ENCODE data around the gene GRAMD1B. TPM values are rescaled to one million over a fixed set of nuclear protein-coding genes. Genes with fewer than 3 reads are reported as not detected.

GRAMD1B gene
- total and polyA plus RNA-seq, 2 donors (not counting 1 experiment from before 2014, with no cell fraction given) = 0.83 to 1.5 TPM

DNA sequence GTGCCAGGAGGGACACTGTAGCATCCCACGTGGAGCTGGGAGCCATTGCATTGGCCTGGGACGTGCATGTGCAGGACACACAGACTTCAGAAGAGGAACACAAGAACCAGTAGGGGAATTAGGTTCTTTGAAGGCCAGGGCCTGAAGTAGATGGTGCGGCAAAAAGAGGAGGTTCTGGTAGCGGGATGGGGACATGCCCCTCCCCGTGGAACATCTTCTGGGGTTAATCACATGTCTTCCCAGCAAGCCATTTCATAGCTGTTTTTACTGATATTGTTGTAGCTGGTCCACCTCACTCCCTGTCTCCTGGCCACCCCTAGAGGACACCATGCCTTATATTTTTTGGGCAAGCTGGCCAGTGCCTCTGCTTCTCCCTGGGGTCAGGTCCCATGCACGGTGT is 150.1 kb downstream of the GRAMD1B start:
- no peak for TF ChIP-seq EZH2 (IDR thresholded peaks at IDR 0.05; ENCODE audit: low read length, missing control alignments)
- TF ChIP-seq, protein P1, sequence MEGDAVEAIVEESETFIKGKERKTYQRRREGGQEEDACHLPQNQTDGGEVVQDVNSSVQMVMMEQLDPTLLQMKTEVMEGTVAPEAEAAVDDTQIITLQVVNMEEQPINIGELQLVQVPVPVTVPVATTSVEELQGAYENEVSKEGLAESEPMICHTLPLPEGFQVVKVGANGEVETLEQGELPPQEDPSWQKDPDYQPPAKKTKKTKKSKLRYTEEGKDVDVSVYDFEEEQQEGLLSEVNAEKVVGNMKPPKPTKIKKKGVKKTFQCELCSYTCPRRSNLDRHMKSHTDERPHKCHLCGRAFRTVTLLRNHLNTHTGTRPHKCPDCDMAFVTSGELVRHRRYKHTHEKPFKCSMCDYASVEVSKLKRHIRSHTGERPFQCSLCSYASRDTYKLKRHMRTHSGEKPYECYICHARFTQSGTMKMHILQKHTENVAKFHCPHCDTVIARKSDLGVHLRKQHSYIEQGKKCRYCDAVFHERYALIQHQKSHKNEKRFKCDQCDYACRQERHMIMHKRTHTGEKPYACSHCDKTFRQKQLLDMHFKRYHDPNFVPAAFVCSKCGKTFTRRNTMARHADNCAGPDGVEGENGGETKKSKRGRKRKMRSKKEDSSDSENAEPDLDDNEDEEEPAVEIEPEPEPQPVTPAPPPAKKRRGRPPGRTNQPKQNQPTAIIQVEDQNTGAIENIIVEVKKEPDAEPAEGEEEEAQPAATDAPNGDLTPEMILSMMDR (conservative IDR thresholded peaks at IDR 0.05 in 1 of 2, IDR thresholded peaks at IDR 0.05 in 1 of 2; ENCODE audit: low read depth in 1 of 2, low read length in 2 of 2) = no peak
- no peaks in the 10 kb centered on the region for H3K79me2 ChIP-seq (ENCODE audit: control insufficient read depth, insufficient read depth, low read length)
- no peak for DNase-seq (ENCODE audit: low read depth in 2 of 2)
- no peaks in the 10 kb centered on the region for H3K4me1 ChIP-seq (ENCODE audit: control insufficient read depth, extremely low read depth, insufficient read depth, low read length)
- H3K4me3 ChIP-seq (replicated peaks in 1 of 4; ENCODE audit: control extremely low read depth in 1 of 4, insufficient read depth in 1 of 4, low read depth in 3 of 4, low read length in 4 of 4) = no peak overlapping the region
- H3K27ac ChIP-seq (ENCODE audit: insufficient read depth, low read length) = no peak overlapping the region
- no peaks in the 10 kb centered on the region for H3K36me3 ChIP-seq (ENCODE audit: control insufficient read depth, insufficient read depth, low read length)
- no peaks in the 10 kb centered on the region for H4K20me1 ChIP-seq (ENCODE audit: control insufficient read depth, extremely low read depth, insufficient read depth, low read length)
- H3K27me3 ChIP-seq (ENCODE audit: control insufficient read depth, insufficient read depth, low read length) = no peaks in the 10 kb centered on the region
- H2AFZ ChIP-seq (ENCODE audit: low read length) = no peak overlapping the region
- no peak overlapping the region for H3K9ac ChIP-seq (ENCODE audit: insufficient read depth, low read length)
- H3K9me3 ChIP-seq (ENCODE audit: control insufficient read depth, insufficient read depth, low read depth, low read length) = no peaks in the 10 kb centered on the region
- H3K4me2 ChIP-seq (ENCODE audit: extremely low read depth, insufficient read depth, low read length) = no peak overlapping the region

DNA sequence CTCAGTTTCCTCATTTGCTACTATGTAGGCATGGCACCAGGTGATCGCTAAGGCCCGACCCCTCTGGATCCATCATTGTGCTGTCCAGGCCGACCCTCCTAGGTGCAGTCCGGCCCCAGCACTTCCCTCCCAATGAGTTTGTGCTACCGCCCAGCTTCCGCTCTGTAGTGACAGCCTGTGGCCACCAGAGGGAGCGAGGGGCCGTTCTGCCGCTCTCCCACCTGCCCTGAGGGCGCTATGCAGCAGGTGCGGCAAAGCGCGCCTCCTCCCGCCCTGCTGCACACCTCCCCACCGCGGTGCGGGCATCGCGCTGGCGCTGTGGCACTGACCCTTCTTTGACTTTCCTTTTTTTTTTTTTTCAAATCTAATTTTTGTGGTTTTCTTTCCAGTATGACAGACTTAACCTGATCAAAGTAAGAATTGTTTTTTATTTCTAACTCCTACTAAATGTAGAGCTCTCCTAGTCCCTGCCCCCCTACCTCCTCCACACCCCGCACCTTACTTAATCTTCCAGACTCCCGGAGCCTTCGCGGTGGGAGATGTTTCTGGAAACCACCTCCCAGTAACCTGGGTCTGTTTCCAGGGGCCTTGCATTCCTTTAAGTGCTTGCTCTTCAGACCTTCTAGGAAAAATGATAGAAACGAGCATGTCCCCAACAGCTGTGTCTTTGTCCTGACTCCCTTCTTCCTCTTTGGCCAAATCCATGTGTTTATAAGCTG is 150.6 kb downstream of the GRAMD1B start:
- Histone ChIP-seq H3K9me3 (ENCODE audit: control insufficient read depth, insufficient read depth, low read depth, low read length) (no peaks in the 10 kb centered on the region), H4K20me1 (ENCODE audit: control insufficient read depth, extremely low read depth, insufficient read depth, low read length) (no peaks in the 10 kb centered on the region), H3K4me1 (ENCODE audit: control insufficient read depth, extremely low read depth, insufficient read depth, low read length) (no peaks in the 10 kb centered on the region), H2AFZ (ENCODE audit: low read length) (no peak overlapping the region), H3K4me2 (ENCODE audit: extremely low read depth, insufficient read depth, low read length) (no peak overlapping the region), H3K9ac (ENCODE audit: insufficient read depth, low read length) (no peak overlapping the region), H3K79me2 (ENCODE audit: control insufficient read depth, insufficient read depth, low read length) (no peaks in the 10 kb centered on the region), H3K27me3 (ENCODE audit: control insufficient read depth, insufficient read depth, low read length) (no peaks in the 10 kb centered on the region), H3K36me3 (ENCODE audit: control insufficient read depth, insufficient read depth, low read length) (no peaks in the 10 kb centered on the region), H3K27ac (ENCODE audit: insufficient read depth, low read length) (no peak overlapping the region), H3K4me3 (replicated peaks in 1 of 4; ENCODE audit: control extremely low read depth in 1 of 4, insufficient read depth in 1 of 4, low read depth in 3 of 4, low read length in 4 of 4) (no peak overlapping the region)
- DNase-seq (ENCODE audit: low read depth in 2 of 2) = peak; percentile 10 to 26
- no peak for TF ChIP-seq EZH2 (IDR thresholded peaks at IDR 0.05; ENCODE audit: low read length, missing control alignments)
- TF ChIP-seq, protein P1 (conservative IDR thresholded peaks at IDR 0.05 in 1 of 2, IDR thresholded peaks at IDR 0.05 in 1 of 2; ENCODE audit: low read depth in 1 of 2, low read length in 2 of 2) = peak; percentile 90 to 92

- no peak for DNase-seq (ENCODE audit: low read depth in 2 of 2)
- Histone ChIP-seq H3K9ac (ENCODE audit: insufficient read depth, low read length) (no peak overlapping the region), H3K27ac (ENCODE audit: insufficient read depth, low read length) (no peak overlapping the region), H3K4me2 (ENCODE audit: extremely low read depth, insufficient read depth, low read length) (no peak overlapping the region), H3K9me3 (ENCODE audit: control insufficient read depth, insufficient read depth, low read depth, low read length) (no peaks in the 10 kb centered on the region), H2AFZ (ENCODE audit: low read length) (no peak overlapping the region), H3K79me2 (ENCODE audit: control insufficient read depth, insufficient read depth, low read length) (no peaks in the 10 kb centered on the region), H3K27me3 (ENCODE audit: control insufficient read depth, insufficient read depth, low read length) (no peaks in the 10 kb centered on the region), H3K4me1 (ENCODE audit: control insufficient read depth, extremely low read depth, insufficient read depth, low read length) (no peaks in the 10 kb centered on the region), H3K4me3 (replicated peaks in 1 of 4; ENCODE audit: control extremely low read depth in 1 of 4, insufficient read depth in 1 of 4, low read depth in 3 of 4, low read length in 4 of 4) (no peak overlapping the region), H3K36me3 (ENCODE audit: control insufficient read depth, insufficient read depth, low read length) (no peaks in the 10 kb centered on the region), H4K20me1 (ENCODE audit: control insufficient read depth, extremely low read depth, insufficient read depth, low read length) (no peaks in the 10 kb centered on the region)
- no peak for TF ChIP-seq EZH2 (IDR thresholded peaks at IDR 0.05; ENCODE audit: low read length, missing control alignments)
- TF ChIP-seq, protein P1 (conservative IDR thresholded peaks at IDR 0.05 in 1 of 2, IDR thresholded peaks at IDR 0.05 in 1 of 2; ENCODE audit: low read depth in 1 of 2, low read length in 2 of 2) = no peak
Observed at GRCh38 chr11:123581651-123582399, 151.8 kb downstream of the GRAMD1B start.

Measured in fibroblast of lung (primary cell).